SK-N-SH (cell line): ENCODE measurements around the gene XXYLT1. TPM values are rescaled to one million over a fixed set of nuclear protein-coding genes. Genes with fewer than 3 reads are reported as not detected.

ENCODE experiments used
- CTCF ChIA-PET: fragments of 300-600, 350-600 bp; formaldehyde crosslinking; extraction: SDS; loops from one replicate; lab custom pipeline; 2021; lab: Yijun Ruan, JAX
- POLR2A ChIA-PET: fragments of 350-600 bp; sonication (Branson Sonifier 250); formaldehyde crosslinking; extraction: SDS; loops from one replicate; lab custom pipeline; 2020; ENCODE audit warnings: antibody characterized with exemption, inconsistent platforms; lab: Yijun Ruan, JAX
- DNase-seq: peaks from one replicate; pipeline ENCODE4 v3.0.0; 2012
- H2AFZ ChIP-seq: fragments of 200-600 bp; sonication (generic); 2 replicates; pipeline ENCODE4 v1.8.1; 2016; ENCODE audit warnings: antibody characterized with exemption, mild to moderate bottlenecking, low read depth
- H3F3A ChIP-seq: fragments of 200-600 bp; sonication (generic); replicated peaks from 2 replicates; pipeline ENCODE3; 2016; ENCODE audit warnings: antibody characterized with exemption, mild to moderate bottlenecking; ENCODE audit not compliant: insufficient read depth
- H3K27ac ChIP-seq, 2 experiments: fragments of 200-500 bp in 1 of 2; fragments of 200-600 bp in 1 of 2; sonication (Bioruptor generic) in 1 of 2; sonication (generic), shearing (Covaris generic) in 1 of 2; 2 replicates each; pipeline versions ENCODE4 v1.5.1 to v1.6.1; 2014 to 2016; ENCODE audit warnings: low read depth in 2 of 2, inconsistent platforms in 1 of 2, low read length in 1 of 2, mild to moderate bottlenecking in 1 of 2, mixed read lengths in 1 of 2
- H3K27me3 ChIP-seq: fragments of 200-600 bp; sonication (generic), shearing (Covaris generic); 2 replicates; pipeline ENCODE4 v1.6.1; 2016; ENCODE audit warnings: mixed run types; ENCODE audit not compliant: insufficient read depth
- H3K36me3 ChIP-seq, 2 experiments: fragments of 200-500 bp in 1 of 2; fragments of 200-600 bp in 1 of 2; sonication (Bioruptor generic) in 1 of 2; sonication (generic) in 1 of 2; replicated peaks in 1 of 2; 2 replicates each; pipeline versions ENCODE3 to v1.5.1; 2014 to 2016; ENCODE audit warnings: low read length in 1 of 2, mild to moderate bottlenecking in 1 of 2; ENCODE audit not compliant: insufficient read depth in 2 of 2, control insufficient read depth in 1 of 2
- H3K4me1 ChIP-seq, 2 experiments: fragments of 200-500 bp in 1 of 2; fragments of 200-600 bp in 1 of 2; sonication (Bioruptor generic) in 1 of 2; sonication (generic), shearing (Covaris generic) in 1 of 2; 2 replicates each; pipeline versions ENCODE4 v1.5.1 to v1.6.1; 2014 to 2016; ENCODE audit warnings: low read depth in 1 of 2, low read length in 1 of 2, mixed run types in 1 of 2; ENCODE audit not compliant: insufficient read depth in 2 of 2, control insufficient read depth in 1 of 2
- H3K4me2 ChIP-seq: fragments of 200-600 bp; sonication (generic), shearing (Covaris generic); 2 replicates; pipeline ENCODE4 v1.6.1; 2017; ENCODE audit warnings: mixed run types
- H3K4me3 ChIP-seq, 2 experiments: fragments of 200-500 bp in 1 of 2; fragments of 200-600 bp in 1 of 2; sonication (Bioruptor generic) in 1 of 2; sonication (generic), shearing (Covaris generic) in 1 of 2; 2 replicates each; pipeline versions ENCODE4 v1.5.1 to v1.8.1; 2014 to 2016; ENCODE audit warnings: low read depth in 2 of 2, inconsistent platforms in 1 of 2, low read length in 1 of 2, mild to moderate bottlenecking in 1 of 2, mixed read lengths in 1 of 2, moderate library complexity in 1 of 2
- H3K79me2 ChIP-seq: fragments of 200-600 bp; sonication (generic); 2 replicates; pipeline ENCODE4 v1.8.1; 2017; ENCODE audit warnings: mild to moderate bottlenecking; ENCODE audit not compliant: insufficient read depth
- H3K9ac ChIP-seq: fragments of 200-600 bp; sonication (generic); 2 replicates; pipeline ENCODE4 v1.6.1; 2017; ENCODE audit warnings: mixed run types
- H3K9me2 ChIP-seq: fragments of 200-600 bp; sonication (generic); 2 replicates; pipeline ENCODE4 v1.6.1; 2017; ENCODE audit warnings: mixed run types
- H3K9me3 ChIP-seq: fragments of 200-600 bp; sonication (generic); 2 replicates; pipeline ENCODE4 v1.6.1; 2017; ENCODE audit warnings: mixed run types, mild to moderate bottlenecking, moderate library complexity
- H4K20me1 ChIP-seq: fragments of 200-600 bp; sonication (generic); 2 replicates; pipeline ENCODE4 v1.6.1; 2017; ENCODE audit warnings: mild to moderate bottlenecking, mixed run types; ENCODE audit not compliant: insufficient read depth
- CHD2 ChIP-seq: fragments of 150-350 bp; IDR thresholded peaks from 2 replicates; pipeline ENCODE4 v1.6.1; 2018; ENCODE audit warnings: low read length; ENCODE audit not compliant: partially characterized antibody
- CTCF ChIP-seq: fragments of 200-600 bp; sonication (generic); IDR thresholded peaks from 2 replicates; pipeline ENCODE4 v1.6.1; 2017; ENCODE audit warnings: antibody characterized with exemption, mild to moderate bottlenecking, moderate library complexity
- EP300 ChIP-seq, 2 experiments: IDR thresholded peaks; 2 replicates each; pipeline versions ENCODE4 v1.4.0 to v1.6.1; 2012; ENCODE audit warnings: borderline replicate concordance in 1 of 2, low read depth in 1 of 2, low read length in 1 of 2
- EZH2phosphoT487 ChIP-seq: fragments of 200-600 bp; sonication (generic); IDR thresholded peaks from 2 replicates; pipeline ENCODE4 v1.6.1; 2017; ENCODE audit warnings: low read depth, mixed run types, mild to moderate bottlenecking, antibody characterized with exemption, moderate library complexity, borderline replicate concordance
- GABPA ChIP-seq: IDR thresholded peaks from 2 replicates; pipeline ENCODE4 v1.4.0; 2012; ENCODE audit warnings: low read depth, mild to moderate bottlenecking
- GATA2 ChIP-seq: sonication (generic); formaldehyde crosslinking; IDR thresholded peaks from 2 replicates; pipeline ENCODE4 v1.5.0; 2020; ENCODE audit warnings: mild to moderate bottlenecking, missing genetic modification reagents
- MXI1 ChIP-seq: IDR thresholded peaks from 2 replicates; pipeline ENCODE4 v1.6.1; 2012; ENCODE audit warnings: mild to moderate bottlenecking, low read depth, low read length, improper control_type of control experiment
- PBX3 ChIP-seq: IDR thresholded peaks from 2 replicates; pipeline ENCODE4; 2012
- POLR2AphosphoS5 ChIP-seq: IDR thresholded peaks from 2 replicates; pipeline ENCODE4 v1.6.1; 2012; ENCODE audit warnings: low read depth, low read length
- REST ChIP-seq: IDR thresholded peaks from 2 replicates; pipeline ENCODE4 v1.6.1; 2012; ENCODE audit warnings: mild to moderate bottlenecking, low read depth, low read length, moderate library complexity
- RFX5 ChIP-seq: IDR thresholded peaks from 2 replicates; pipeline ENCODE4 v1.6.1; 2012; ENCODE audit warnings: mild to moderate bottlenecking, improper control_type of control experiment, low read length
- SIN3A ChIP-seq: IDR thresholded peaks from 2 replicates; pipeline ENCODE4 v1.6.1; 2012; ENCODE audit warnings: low read depth, mild to moderate bottlenecking, low read length, moderate library complexity, borderline replicate concordance
- USF1 ChIP-seq: IDR thresholded peaks from 2 replicates; pipeline ENCODE4 v1.4.0; 2012; ENCODE audit warnings: low read depth, borderline replicate concordance
- YY1 ChIP-seq: IDR thresholded peaks from 2 replicates; pipeline ENCODE4 v1.4.0; 2012; ENCODE audit warnings: low read depth, mild to moderate bottlenecking
- WGBS: methylation state at CpG from one replicate; pipeline ENCODE4 v1.1.6; 2017; ENCODE audit warnings: low lambda C conversion rate; 5-methylcytosine and 5-hydroxymethylcytosine counted together
- polyA plus RNA-seq, 3 experiments: library from polyadenylated mRNA; depleted of rRNA; stranded (reverse); fragments of >200 nt; gene quantifications; 2 replicates each; pipeline ENCODE4 v1.2.3, GENCODE V29; 2012

XXYLT1 gene
- polyA plus RNA-seq, 1 of the 3 experiments (the other 2 are of a cell fraction): 22.6 TPM

- WGBS: 79% methylated on average over 9 of the region's 13 CpGs
- Histone ChIP-seq H3K4me3 (no peak overlapping the region), H3K4me1 (no peaks in the 10 kb centered on the region), H3K27me3 (no peaks in the 10 kb centered on the region; the same call in 1 of the 2 replicates), H3K9ac (no peak overlapping the region), H3K27ac (no peak overlapping the region), H3K79me2 (no peaks in the 10 kb centered on the region), H3K9me2 (no peaks in the 10 kb centered on the region), H2AFZ (no peak overlapping the region), H3F3A (no peaks in the 10 kb centered on the region), H3K4me2 (no peak overlapping the region), H4K20me1 (no peaks in the 10 kb centered on the region), H3K9me3 (no peaks in the 10 kb centered on the region), H3K36me3 (no peaks in the 10 kb centered on the region)
- no peak for DNase-seq
- TF ChIP-seq CTCF (no peak), CHD2 (no peak), USF1 (peak; percentile 13; the same call in 1 of the 2 replicates), EZH2phosphoT487 (no peak)
- ChIA-PET POLR2A (interaction anchor here (1.4 kb wide), 1 partner anchor 27 kb away, joined by 3 read pairs; no protein-coding TSS in a partner anchor), CTCF (interaction anchor here (1.3 to 1.5 kb wide), 2 partner anchors 358 to 369 kb away, joined by 3 read pairs; partner anchors contain the start of gene LSG1)
Measured at GRCh38 chr3:195040773-195041520, 230.0 kb downstream of the XXYLT1 start.

GRCh38 chr3:195040094-195040493, 230.9 kb downstream of the XXYLT1 start:
- no peak overlapping the region for H3K4me3 ChIP-seq
- no peaks in the 10 kb centered on the region for H3K9me2 ChIP-seq
- H3K27ac ChIP-seq: no peak overlapping the region
- no peaks in the 10 kb centered on the region for H3K9me3 ChIP-seq
- H3K36me3 ChIP-seq: no peaks in the 10 kb centered on the region
- H3K4me1 ChIP-seq: no peaks in the 10 kb centered on the region
- CTCF ChIA-PET: interaction anchor here (0.8 to 2.0 kb wide), 3 partner anchors 10 to 368 kb away, joined by 3 to 7 read pairs (median 3); partner anchors contain the start of gene LSG1
- no peak overlapping the region for H2AFZ ChIP-seq
- H3F3A ChIP-seq: no peaks in the 10 kb centered on the region
- no peaks in the 10 kb centered on the region for H3K79me2 ChIP-seq
- H3K9ac ChIP-seq: no peak overlapping the region
- no peak overlapping the region for H3K4me2 ChIP-seq
- H3K27me3 ChIP-seq: no peaks in the 10 kb centered on the region; the same call in 1 of the 2 replicates
- DNase-seq: no peak
- no peaks in the 10 kb centered on the region for H4K20me1 ChIP-seq
- POLR2A ChIA-PET: no interaction called here
- WGBS: 80% methylated on average over 10 of the region's 11 CpGs
- TF ChIP-seq SIN3A (no peak), GABPA (no peak), GATA2 (no peak), CTCF (no peak), REST (no peak), YY1 (no peak), CHD2 (no peak), MXI1 (no peak), RFX5 (no peak), PBX3 (no peak), POLR2AphosphoS5 (no peak), EP300 (IDR thresholded peaks at IDR 0.05; ENCODE audit: borderline replicate concordance in 1 of 2, low read depth in 1 of 2, low read length in 1 of 2) (no peak)
